ENCODE results near the gene RPS5. TPM values are rescaled to one million over a fixed set of nuclear protein-coding genes. Genes with fewer than 3 reads are reported as not detected.

The RPS5 gene
- total and polyA plus RNA-seq, 9 of the 15 experiments (the other 6 are each of a cell fraction or from before 2014, with no cell fraction given) = 1,228 to 3,570 (median 2,484) TPM

- TF ChIP-seq FOXM1 (IDR thresholded peaks at IDR 0.05; ENCODE audit: low read depth) (no peak), FOXM1 (CRISPR knock-in tag; IDR thresholded peaks at IDR 0.05; ENCODE audit: low read depth) (0 out of 2 replicates have a peak, but pooled peaks have one; percentile 21), ZBTB1 (CRISPR knock-in tag; IDR thresholded peaks at IDR 0.05; ENCODE audit: borderline replicate concordance, low read depth) (peak; percentile 4; the same call in 1 of the 2 replicates), EWSR1 (IDR thresholded peaks at IDR 0.05; ENCODE audit: borderline replicate concordance, low read depth, partially characterized antibody) (no peak), CREB1 (IDR thresholded peaks at IDR 0.05) (no peak; the same call in 1 of the 2 replicates), CREB1 (CRISPR knock-in tag; IDR thresholded peaks at IDR 0.05) (no peak; the same call in 1 of the 2 replicates), ZNF316 (IDR thresholded peaks at IDR 0.05) (peak; percentile 55), ZBTB7A (IDR thresholded peaks at IDR 0.05; ENCODE audit: borderline replicate concordance, control insufficient read depth, low read depth, low read length) (peak; percentile 70; the same call in 1 of the 2 replicates), ZKSCAN8 (CRISPR knock-in tag; IDR thresholded peaks at IDR 0.05) (no peak), LCOR (CRISPR knock-in tag; IDR thresholded peaks at IDR 0.05) (peak; percentile 10; the same call in 1 of the 2 replicates), LARP7 (IDR thresholded peaks at IDR 0.05) (0 out of 2 replicates have a peak, but pooled peaks have one; percentile 5), SP2 (IDR thresholded peaks at IDR 0.05; ENCODE audit: extremely low read depth, low read depth, low read length, poor library complexity, severe bottlenecking) (peak; percentile 96), ASH1L (IDR thresholded peaks at IDR 0.05; ENCODE audit: borderline replicate concordance, low read depth, partially characterized antibody) (no peak), TAF7 (tag; IDR thresholded peaks at IDR 0.05) (peak; percentile 87), POLR2G (IDR thresholded peaks at IDR 0.05; ENCODE audit: low read depth, low read length) (peak; percentile 96), E2F5 (CRISPR knock-in tag; IDR thresholded peaks at IDR 0.05) (no peak), ARHGAP35 (IDR thresholded peaks at IDR 0.05; ENCODE audit: partially characterized antibody) (no peak), IRF9 (tag; IDR thresholded peaks at IDR 0.05) (no peak), MBD2 (IDR thresholded peaks at IDR 0.05; ENCODE audit: borderline replicate concordance, low read depth) (0 out of 2 replicates have a peak, but pooled peaks have one; percentile 72), ZNF197 (CRISPR knock-in tag; IDR thresholded peaks at IDR 0.05; ENCODE audit: low read depth) (no peak), ATF6 (CRISPR knock-in tag; IDR thresholded peaks at IDR 0.05) (peak; percentile 12; the same call in 1 of the 2 replicates), HDAC6 (IDR thresholded peaks at IDR 0.05; ENCODE audit: low read depth, low read length) (no peak), RBM39 (optimal IDR thresholded peaks at IDR 0.05; ENCODE audit: low read depth, low read length) (no peak)
- TF ChIP-seq, protein P1, sequence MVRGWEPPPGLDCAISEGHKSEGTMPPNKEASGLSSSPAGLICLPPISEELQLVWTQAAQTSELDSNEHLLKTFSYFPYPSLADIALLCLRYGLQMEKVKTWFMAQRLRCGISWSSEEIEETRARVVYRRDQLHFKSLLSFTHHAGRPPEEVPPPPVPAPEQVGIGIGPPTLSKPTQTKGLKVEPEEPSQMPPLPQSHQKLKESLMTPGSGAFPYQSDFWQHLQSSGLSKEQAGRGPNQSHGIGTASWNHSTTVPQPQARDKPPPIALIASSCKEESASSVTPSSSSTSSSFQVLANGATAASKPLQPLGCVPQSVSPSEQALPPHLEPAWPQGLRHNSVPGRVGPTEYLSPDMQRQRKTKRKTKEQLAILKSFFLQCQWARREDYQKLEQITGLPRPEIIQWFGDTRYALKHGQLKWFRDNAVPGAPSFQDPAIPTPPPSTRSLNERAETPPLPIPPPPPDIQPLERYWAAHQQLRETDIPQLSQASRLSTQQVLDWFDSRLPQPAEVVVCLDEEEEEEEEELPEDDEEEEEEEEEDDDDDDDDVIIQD (CRISPR knock-in tag; IDR thresholded peaks at IDR 0.05) = no peak
These were observed 24.6 kb upstream of the RPS5 start, which contains the start of gene ZNF497 (continued) for GRCh38 chr19:58362272-58362994.
